OCI-LY1 (cell line): Measurements from ENCODE around the gene SLC1A2.

Experiments
- CTCF ChIP-seq: fragments of 200-600 bp; sonication (generic), shearing (Covaris generic); IDR thresholded peaks from 2 replicates; pipeline ENCODE4 v1.5.1; 2017; ENCODE audit warnings: mild to moderate bottlenecking, antibody characterized with exemption, low read length, moderate library complexity, mixed read lengths
- EZH2 ChIP-seq: fragments of 200-600 bp; sonication (generic), shearing (Covaris generic); IDR thresholded peaks from 2 replicates; pipeline ENCODE4 v1.8.0; 2017; ENCODE audit warnings: borderline replicate concordance, mixed run types, mild to moderate bottlenecking, antibody characterized with exemption, low read length, moderate library complexity, mixed read lengths

- TF ChIP-seq CTCF (no peak), EZH2 (no peak)
These were observed 200.4 kb downstream of the SLC1A2 start for GRCh38 chr11:35218956-35219355.
